ENCODE data around the gene TSC2.

GRCh38 chr16:2092866-2093265 lies 45.1 kb downstream of the TSC2 start:
- TF ChIP-seq, protein P1, sequence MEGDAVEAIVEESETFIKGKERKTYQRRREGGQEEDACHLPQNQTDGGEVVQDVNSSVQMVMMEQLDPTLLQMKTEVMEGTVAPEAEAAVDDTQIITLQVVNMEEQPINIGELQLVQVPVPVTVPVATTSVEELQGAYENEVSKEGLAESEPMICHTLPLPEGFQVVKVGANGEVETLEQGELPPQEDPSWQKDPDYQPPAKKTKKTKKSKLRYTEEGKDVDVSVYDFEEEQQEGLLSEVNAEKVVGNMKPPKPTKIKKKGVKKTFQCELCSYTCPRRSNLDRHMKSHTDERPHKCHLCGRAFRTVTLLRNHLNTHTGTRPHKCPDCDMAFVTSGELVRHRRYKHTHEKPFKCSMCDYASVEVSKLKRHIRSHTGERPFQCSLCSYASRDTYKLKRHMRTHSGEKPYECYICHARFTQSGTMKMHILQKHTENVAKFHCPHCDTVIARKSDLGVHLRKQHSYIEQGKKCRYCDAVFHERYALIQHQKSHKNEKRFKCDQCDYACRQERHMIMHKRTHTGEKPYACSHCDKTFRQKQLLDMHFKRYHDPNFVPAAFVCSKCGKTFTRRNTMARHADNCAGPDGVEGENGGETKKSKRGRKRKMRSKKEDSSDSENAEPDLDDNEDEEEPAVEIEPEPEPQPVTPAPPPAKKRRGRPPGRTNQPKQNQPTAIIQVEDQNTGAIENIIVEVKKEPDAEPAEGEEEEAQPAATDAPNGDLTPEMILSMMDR (optimal IDR thresholded peaks at IDR 0.05 in 1 of 3, IDR thresholded peaks at IDR 0.05 in 1 of 3, conservative IDR thresholded peaks at IDR 0.05 in 1 of 3; ENCODE audit: extremely low read depth in 1 of 3, insufficient read depth in 2 of 3, low read length in 3 of 3), result no peak
- no peak for TF ChIP-seq EZH2 (IDR thresholded peaks at IDR 0.05; ENCODE audit: low read length)

All from keratinocyte (primary cell).